HG02678 (cell line): ENCODE measurements around the gene EPHB6.

ENCODE experiments used
- ATAC-seq: cut with Tn5 transposase; IDR thresholded peaks from one replicate; pipeline ENCODE4 v1.9.1; 2021; ENCODE audit warnings: mild to moderate bottlenecking, moderate library complexity; ENCODE audit not compliant: unreplicated experiment

Gene EPHB6

DNA sequence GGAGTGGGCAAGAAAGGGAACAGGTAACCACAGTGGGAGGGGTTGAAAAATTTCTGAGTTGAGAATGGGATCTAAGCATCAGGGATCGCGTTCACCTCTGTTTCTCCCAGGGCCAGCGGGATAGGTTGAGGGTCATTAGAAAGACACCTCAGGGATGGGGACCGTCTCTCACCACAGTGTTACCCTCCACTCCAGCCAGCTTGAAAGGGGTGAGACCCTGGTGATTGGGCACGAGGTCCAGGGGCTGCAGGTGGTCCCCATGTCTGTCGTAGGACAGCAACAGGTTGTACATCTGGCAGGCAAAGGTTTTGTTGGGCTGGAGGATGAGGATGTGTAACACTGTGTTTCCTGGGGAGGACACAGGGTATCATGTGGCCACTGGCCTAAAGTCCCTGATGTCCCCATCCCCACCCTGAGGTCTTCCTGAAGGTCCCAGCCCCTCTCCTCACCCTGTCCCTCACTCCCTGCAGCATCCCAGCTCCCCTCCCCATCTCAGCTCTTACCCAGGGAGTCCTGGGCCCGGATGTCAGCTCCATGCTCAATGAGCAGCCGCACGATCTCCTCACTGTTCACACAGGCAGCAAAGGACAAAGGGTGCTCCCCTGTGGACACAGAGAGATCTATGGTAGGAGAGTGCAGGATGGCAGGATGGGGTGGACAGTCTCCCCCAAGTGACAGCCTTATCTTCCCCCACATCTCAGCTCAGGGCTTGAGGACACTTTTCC lies 21.5 kb downstream of the EPHB6 start:
- ATAC-seq = no peak

GRCh38 chr7:142876991-142877910 lies 22.4 kb downstream of the EPHB6 start:
- ATAC-seq = no peak

GRCh38 chr7:142878315-142878714 lies 23.4 kb downstream of the EPHB6 start:
- no peak for ATAC-seq

DNA sequence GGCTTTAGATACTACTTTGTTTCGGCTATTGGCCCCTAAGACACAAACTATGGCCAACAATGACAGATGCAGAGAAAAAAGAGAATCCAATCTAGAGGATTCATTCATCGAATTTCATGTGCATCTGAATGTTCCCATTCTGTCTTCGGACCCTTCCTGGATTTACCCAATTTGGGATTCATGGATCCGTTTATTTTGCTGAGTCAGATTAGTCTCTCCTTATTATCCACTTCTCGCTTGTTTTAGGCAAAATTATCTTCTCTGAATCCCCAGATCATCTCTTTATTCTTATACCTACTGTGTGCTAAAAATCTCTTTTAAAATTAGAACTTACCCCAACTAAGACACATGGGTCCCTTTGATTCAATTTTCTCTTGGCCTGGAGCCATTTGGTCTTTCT lies 24.2 kb downstream of the EPHB6 start:
- no peak for ATAC-seq

GRCh38 chr7:142880876-142881505 lies 26.1 kb downstream of the EPHB6 start:
- ATAC-seq = peak; percentile 59

- ATAC-seq = no peak
Measured at GRCh38 chr7:142881586-142882337, 26.9 kb downstream of the EPHB6 start.

- ATAC-seq = no peak
Measured at GRCh38 chr7:142882338-142882678, 27.4 kb downstream of the EPHB6 start.

- ATAC-seq = no peak
Measured at GRCh38 chr7:142883145-142883544, 28.3 kb downstream of the EPHB6 start.

DNA sequence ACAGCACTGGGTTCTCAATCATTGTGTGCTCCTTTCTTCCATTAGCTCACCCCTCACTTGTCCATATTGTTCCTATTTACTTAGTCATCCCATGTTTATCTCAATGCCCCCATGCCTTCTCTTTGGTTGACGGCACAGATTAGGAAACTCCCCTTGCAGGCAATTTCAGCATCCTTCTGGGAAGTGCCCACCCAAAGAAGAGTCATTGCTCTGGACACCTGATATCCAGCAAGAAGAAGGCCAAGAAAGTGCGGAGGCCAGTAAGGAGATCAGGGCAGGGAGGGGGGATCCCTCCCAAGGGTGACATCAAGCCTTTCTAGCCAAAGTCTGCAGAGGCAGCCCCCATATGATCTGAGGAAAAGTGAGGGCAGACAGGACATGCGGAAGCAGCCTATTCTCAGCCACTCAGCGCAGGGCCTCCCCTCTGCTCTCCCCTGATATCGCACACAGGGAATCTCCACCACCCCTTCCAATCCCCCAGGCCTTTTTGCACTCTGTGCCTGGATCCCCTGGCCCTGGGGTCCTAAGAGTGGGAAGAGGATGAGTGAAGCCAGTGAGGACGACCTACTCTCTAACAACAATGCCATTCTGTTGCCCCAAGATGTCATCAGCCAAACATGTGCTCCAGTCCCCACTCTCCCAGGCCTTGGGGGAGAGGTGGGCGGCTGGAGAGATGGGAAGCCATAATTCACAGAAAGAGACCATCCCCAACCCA lies 28.9 kb downstream of the EPHB6 start:
- ATAC-seq = no peak

DNA sequence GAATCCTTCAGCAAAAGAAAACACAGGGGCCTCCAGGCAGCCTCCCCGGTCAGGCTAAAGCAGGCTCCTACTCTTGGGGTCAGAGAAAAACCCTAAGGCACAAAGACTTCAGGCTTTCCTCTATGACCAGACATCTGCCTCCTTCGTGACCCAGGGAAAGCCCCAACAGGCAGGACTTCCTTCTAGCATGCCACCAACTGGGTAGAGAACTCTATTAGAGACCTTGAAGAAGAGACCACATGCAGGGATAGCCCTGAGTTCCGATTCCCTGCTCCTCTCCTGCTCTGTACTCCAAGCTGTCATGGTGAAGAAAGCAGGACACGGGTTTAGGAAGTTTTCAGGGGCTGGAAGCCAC lies 29.4 kb downstream of the EPHB6 start:
- no peak for ATAC-seq

DNA sequence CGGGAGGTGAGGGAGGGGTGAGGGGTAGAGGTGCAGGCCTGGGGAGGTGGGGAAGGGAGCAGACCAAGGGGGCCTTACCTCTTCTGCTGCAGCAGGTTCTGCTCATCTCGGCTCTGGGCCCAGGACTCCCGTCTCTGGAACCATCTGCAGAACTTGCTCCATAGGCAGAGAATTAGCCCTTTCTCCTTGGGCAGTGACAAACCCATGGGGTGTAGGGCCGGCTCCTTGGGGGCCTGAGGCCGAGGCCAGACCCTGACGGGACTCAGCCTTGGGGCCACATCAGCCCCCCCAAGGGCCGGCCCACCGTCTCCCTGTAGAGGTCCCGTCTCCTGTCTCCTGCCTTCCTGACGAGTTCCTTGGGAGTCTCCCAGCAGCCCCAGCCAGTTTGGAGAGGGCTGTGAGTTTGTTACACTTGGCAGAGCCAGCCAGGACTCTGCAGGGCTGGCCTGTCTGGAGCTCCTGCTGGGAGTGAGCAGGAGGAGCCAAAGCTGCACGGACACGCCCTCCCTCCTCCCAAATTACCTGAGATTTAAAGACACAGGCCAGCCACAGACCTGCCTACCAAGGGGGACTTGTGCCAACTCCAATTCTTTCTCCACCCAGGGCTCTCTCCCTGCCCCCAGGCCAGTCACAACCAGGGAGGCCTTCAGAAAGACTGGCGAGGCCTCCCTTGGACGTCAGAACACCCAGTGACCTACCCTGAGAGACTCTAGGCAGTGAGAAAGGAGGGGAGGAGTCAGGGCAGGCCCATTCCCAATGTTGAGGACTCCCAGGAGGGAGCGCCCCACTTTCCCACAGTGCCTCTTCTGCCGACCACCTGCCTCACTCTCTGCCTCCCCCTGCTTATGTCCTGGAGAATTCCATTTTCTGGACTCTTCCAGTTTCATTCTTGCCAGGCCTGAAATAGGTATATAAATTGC lies 30.7 kb downstream of the EPHB6 start, which contains the start of gene TRPV6:
TSS of gene TRPV6 (minus strand) at position 435 of the 920 bp plus-strand sequence.
- ATAC-seq = no peak

- no peak for ATAC-seq
Measured at GRCh38 chr7:142886866-142887265, 32.0 kb downstream of the EPHB6 start.

DNA sequence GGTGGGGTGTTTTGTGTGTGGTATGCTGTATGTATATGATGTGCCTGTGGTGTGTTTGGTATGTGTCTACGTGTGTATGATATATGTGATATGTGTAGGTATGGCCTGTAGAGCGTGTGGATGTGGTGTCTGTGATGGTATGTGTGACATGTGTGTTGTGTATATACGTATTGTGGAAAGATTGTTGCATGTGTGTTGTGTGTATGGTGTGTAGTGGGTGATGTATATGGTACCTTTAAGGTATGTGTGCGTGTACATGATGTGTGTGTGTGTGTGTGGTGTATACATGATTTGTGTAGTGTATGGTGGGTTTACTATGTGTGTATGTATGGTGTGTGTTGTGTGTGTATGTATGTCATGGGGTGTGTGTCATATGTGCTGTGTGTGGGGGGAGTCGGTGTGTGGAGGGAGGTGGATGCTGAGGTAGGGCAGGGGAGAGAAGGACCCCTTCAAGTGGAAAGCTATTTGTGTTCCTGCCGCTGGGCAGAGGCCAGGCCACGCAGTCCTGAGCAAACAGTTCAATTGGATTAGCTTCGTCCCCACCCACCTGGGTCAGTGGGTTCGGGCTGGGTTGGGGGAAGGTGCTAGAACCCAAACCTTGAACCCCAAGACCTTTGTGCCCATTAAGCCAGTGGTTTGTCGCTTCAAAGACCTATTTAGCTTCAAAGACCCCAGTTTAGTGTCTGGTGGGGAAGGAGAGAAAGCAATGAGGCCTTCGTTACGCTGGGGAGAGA lies 32.6 kb downstream of the EPHB6 start:
- ATAC-seq = no peak

- ATAC-seq = no peak
Measured at GRCh38 chr7:142889816-142890215, 34.9 kb downstream of the EPHB6 start.

- ATAC-seq = no peak
Measured at GRCh38 chr7:142890874-142891485, 36.1 kb downstream of the EPHB6 start.

- ATAC-seq = no peak
Measured at GRCh38 chr7:142891490-142892082, 36.7 kb downstream of the EPHB6 start.

- ATAC-seq = no peak
Measured at GRCh38 chr7:142892951-142893350, 38.1 kb downstream of the EPHB6 start.
